NCI-H1694 (cell line): ENCODE measurements around the gene ROPN1B.
"Not testable (repeated sequence)": the region's sequence is repeated elsewhere in the genome, so short reads cannot be mapped to it uniquely, and the experiment has no call there.

ENCODE experiments used
- DNase-seq: peaks from one replicate; lab custom pipeline; 2025; lab: John Stamatoyannopoulos, UW

ROPN1B gene

GRCh38 chr3:125958511-125959316, 10.3 kb upstream of the ROPN1B start:
- no peak for DNase-seq

- no peak for DNase-seq
These were observed 9.5 kb upstream of the ROPN1B start for GRCh38 chr3:125959317-125960065.

- DNase-seq, result no peak
These were observed 8.9 kb upstream of the ROPN1B start for GRCh38 chr3:125960066-125960424.

GRCh38 chr3:125960456-125961288, 8.3 kb upstream of the ROPN1B start:
- no peak for DNase-seq

- no peak for DNase-seq
These were observed 7.7 kb upstream of the ROPN1B start for GRCh38 chr3:125961289-125961589.

- not testable (repeated sequence) for DNase-seq
These were observed 5.1 kb upstream of the ROPN1B start for GRCh38 chr3:125963834-125964233.

- no peak for DNase-seq
These were observed 3.5 kb upstream of the ROPN1B start for GRCh38 chr3:125965505-125965904.

GRCh38 chr3:125967156-125967555, 1.8 kb upstream of the ROPN1B start:
- DNase-seq, result no peak

GRCh38 chr3:125968121-125968520, 857 bp upstream of the ROPN1B start:
- DNase-seq, result not testable (repeated sequence)

GRCh38 chr3:125971997-125972944, 3.3 kb downstream of the ROPN1B start:
- peak; percentile 35 for DNase-seq

- not testable (repeated sequence) for DNase-seq
These were observed 6.4 kb downstream of the ROPN1B start for GRCh38 chr3:125975245-125976002.

GRCh38 chr3:125976003-125976390, 7.0 kb downstream of the ROPN1B start:
- not testable (repeated sequence) for DNase-seq

GRCh38 chr3:125977104-125977503, 8.1 kb downstream of the ROPN1B start:
- not testable (repeated sequence) for DNase-seq

- DNase-seq, result not testable (repeated sequence)
These were observed 16.0 kb downstream of the ROPN1B start for GRCh38 chr3:125984951-125985350.

GRCh38 chr3:125990253-125990970, 21.4 kb downstream of the ROPN1B start:
- peak; percentile 12 for DNase-seq

GRCh38 chr3:125996751-125997150, 27.8 kb downstream of the ROPN1B start:
- DNase-seq, result not testable (repeated sequence)

- no peak for DNase-seq
These were observed 33.2 kb downstream of the ROPN1B start for GRCh38 chr3:126002189-126002588.

- DNase-seq, result no peak
These were observed 34.6 kb downstream of the ROPN1B start for GRCh38 chr3:126003447-126004190.

GRCh38 chr3:126004217-126004616, 35.2 kb downstream of the ROPN1B start:
- no peak for DNase-seq
